Aorta (tissue), 5 donors: ENCODE results near the gene ZNF664. TPM values are rescaled to one million over a fixed set of nuclear protein-coding genes. Genes with fewer than 3 reads are reported as not detected.

ENCODE experiments used
- ATAC-seq: fragments of 200-7000 bp; cut with Tn5 transposase; one replicate; pipeline ENCODE4 v1.9.1; 2022; ENCODE audit warnings: moderate library complexity; ENCODE audit not compliant: low FRiP score
- DNase-seq, 2 donors: peaks; one replicate each; pipeline ENCODE4 v3.0.0-alpha.2; 2020
- H3K27ac ChIP-seq, 2 donors: one replicate each; pipeline ENCODE4 v1.5.1; 2013; ENCODE audit warnings: low read length in 2 of 2, mild to moderate bottlenecking in 2 of 2, moderate library complexity in 2 of 2, control low read depth in 1 of 2, inconsistent platforms in 1 of 2, low read depth in 1 of 2
- H3K27me3 ChIP-seq, 2 donors: one replicate each; pipeline ENCODE4 v1.6.1; 2013; ENCODE audit warnings: control low read depth in 1 of 2, low read length in 1 of 2, mild to moderate bottlenecking in 1 of 2, moderate library complexity in 1 of 2; ENCODE audit not compliant: insufficient read depth in 2 of 2, control insufficient read depth in 1 of 2
- H3K36me3 ChIP-seq, 2 donors: one replicate each; pipeline ENCODE4 v1.6.1; 2013; ENCODE audit warnings: control low read depth in 1 of 2, low read length in 1 of 2, mild to moderate bottlenecking in 1 of 2; ENCODE audit not compliant: insufficient read depth in 2 of 2, control insufficient read depth in 1 of 2
- H3K4me1 ChIP-seq, 2 donors: one replicate each; pipeline ENCODE4 v1.6.1; 2013; ENCODE audit warnings: low read length in 2 of 2, control low read depth in 1 of 2, mild to moderate bottlenecking in 1 of 2, moderate library complexity in 1 of 2; ENCODE audit not compliant: insufficient read depth in 2 of 2, control insufficient read depth in 1 of 2
- H3K4me3 ChIP-seq, 2 donors: one replicate each; pipeline ENCODE4 v1.5.1; 2013; ENCODE audit warnings: low read length in 2 of 2, control low read depth in 1 of 2, mild to moderate bottlenecking in 1 of 2
- H3K9me3 ChIP-seq: one replicate; pipeline ENCODE4 v1.6.1; 2013; ENCODE audit warnings: mild to moderate bottlenecking, low read length; ENCODE audit not compliant: control insufficient read depth
- WGBS, 2 donors: extraction: QIAGEN DNeasy Blood & Tissue Kit; methylation state at CpG; one replicate each; pipeline ENCODE4 v1.1.7; 2013; 5-methylcytosine and 5-hydroxymethylcytosine counted together
- intact Hi-C, 2 donors: fragments of 100-400 bp; cut with DNase I; formaldehyde crosslinking; loops; one replicate each; pipeline versions ENCODE4 v1.14.2 to v1.15.0; 2022
- polyA plus RNA-seq, 2 donors: library from polyadenylated mRNA; stranded (reverse); fragments of 200-250 nt; gene quantifications; one replicate each; pipeline ENCODE4 v1.2.3, GENCODE V29; 2013
- total RNA-seq, 2 donors: library from RNA; stranded (reverse); fragmentation: NEBNext Ultra II Directional; extraction: Animal tissue kit (Norgen Biotek cat#: 25700); gene quantifications; one replicate each; pipeline ENCODE4 v1.2.1, GENCODE V29; 2021
- donor health status: healthy with polysubstance abuse.
- donor health status: Bipolar disorder and iron deficiency.
- donor health status: DM: no; HTN: no; CAD: no.
- donor health status: DM: no; HTN: no; CAD: no.
- donor health status: DM: yes; HTN: yes; CAD: no.

The ZNF664 gene
- total and polyA plus RNA-seq, 4 donors, result 36.1 to 68.2 (median 58.5) TPM

GRCh38 chr12:124011435-124012115 is 38.6 kb downstream of the ZNF664 start:
- Histone ChIP-seq H3K27ac (no peak overlapping the region), H3K36me3 (peaks cover 0 to 10% of the 10 kb centered on the region in 2 donors), H3K9me3 (no peaks in the 10 kb centered on the region), H3K27me3 (no peaks in the 10 kb centered on the region), H3K4me1 (no peaks in the 10 kb centered on the region), H3K4me3 (no peak overlapping the region)
- ATAC-seq (no peak), DNase-seq (no peak)
- intact Hi-C loops, result no loop called here
- 87% methylated on average over 8 of the region's 8 CpGs for WGBS, 2 donors

DNA sequence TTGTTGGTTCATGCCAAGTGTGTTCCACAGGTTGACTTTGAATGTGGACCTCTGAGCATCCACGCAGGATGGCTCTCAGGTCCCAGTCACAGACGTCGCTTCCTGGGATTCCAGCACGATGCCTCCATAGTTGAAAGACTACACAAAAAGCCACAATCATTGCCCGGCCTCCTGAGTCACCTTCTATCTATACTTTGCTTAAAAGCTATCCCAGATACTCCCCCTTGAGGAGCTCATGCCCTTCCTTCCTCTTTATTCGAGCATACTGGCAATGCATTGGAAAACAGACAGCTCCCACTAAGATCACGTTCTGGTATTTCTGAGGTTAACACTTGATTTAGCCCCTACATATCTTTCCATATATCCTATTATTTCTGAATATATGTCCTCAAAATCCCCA is 40.1 kb downstream of the ZNF664 start:
- no peaks in the 10 kb centered on the region for H3K27me3 ChIP-seq
- H3K27ac ChIP-seq, result no peak overlapping the region
- 91 to 92% methylated on average over 7 of the region's 7 CpGs for WGBS, 2 donors
- H3K4me1 ChIP-seq, result no peaks in the 10 kb centered on the region
- no peak overlapping the region for H3K4me3 ChIP-seq
- H3K9me3 ChIP-seq, result no peaks in the 10 kb centered on the region
- ATAC-seq (no peak), DNase-seq (no peak)
- intact Hi-C loops, result no loop called here
- peaks cover 0 to 5% of the 10 kb centered on the region in 2 donors for H3K36me3 ChIP-seq

- no peak overlapping the region for H3K27ac ChIP-seq
- DNase-seq (no peak), ATAC-seq (no peak)
- no peak overlapping the region for H3K4me3 ChIP-seq
- no peaks in the 10 kb centered on the region for H3K4me1 ChIP-seq
- intact Hi-C loops, result no loop called here
- WGBS, 2 donors, result 82% methylated on average over 13 of the region's 13 CpGs
- no peaks in the 10 kb centered on the region for H3K9me3 ChIP-seq
- peaks cover 0 to 5% of the 10 kb centered on the region in 2 donors for H3K36me3 ChIP-seq
- H3K27me3 ChIP-seq, result no peaks in the 10 kb centered on the region
These were observed 42.8 kb downstream of the ZNF664 start for GRCh38 chr12:124015494-124016461.

GRCh38 chr12:124017064-124017463 is 44.0 kb downstream of the ZNF664 start:
- Histone ChIP-seq H3K36me3 (peaks cover 0 to 3% of the 10 kb centered on the region in 2 donors), H3K27ac (no peak overlapping the region), H3K4me1 (no peaks in the 10 kb centered on the region), H3K27me3 (no peaks in the 10 kb centered on the region), H3K9me3 (no peaks in the 10 kb centered on the region), H3K4me3 (no peak overlapping the region)
- WGBS, 2 donors, result 92 to 95% methylated on average over 2 of the region's 2 CpGs
- DNase-seq (no peak), ATAC-seq (no peak)
- intact Hi-C loops, result no loop called here

GRCh38 chr12:124018539-124018938 is 45.5 kb downstream of the ZNF664 start:
- H3K4me3 ChIP-seq, result no peak overlapping the region
- WGBS, 2 donors, result 86 to 90% methylated on average over 2 of the region's 2 CpGs
- H3K27me3 ChIP-seq, result no peaks in the 10 kb centered on the region
- no peak for ATAC-seq
- H3K9me3 ChIP-seq, result no peaks in the 10 kb centered on the region
- no peaks in the 10 kb centered on the region for H3K4me1 ChIP-seq
- H3K27ac ChIP-seq, result no peak overlapping the region
- no peak for DNase-seq
- peaks cover 0 to 3% of the 10 kb centered on the region in 2 donors for H3K36me3 ChIP-seq
- intact Hi-C loops, result no loop called here

GRCh38 chr12:124019115-124019514 is 46.1 kb downstream of the ZNF664 start:
- ATAC-seq (no peak), DNase-seq (no peak)
- intact Hi-C loops, result no loop called here
- H3K4me1 ChIP-seq, result no peaks in the 10 kb centered on the region
- H3K27ac ChIP-seq, result no peak overlapping the region
- no peaks in the 10 kb centered on the region for H3K27me3 ChIP-seq
- peaks cover 0 to 3% of the 10 kb centered on the region in 2 donors for H3K36me3 ChIP-seq
- no peaks in the 10 kb centered on the region for H3K9me3 ChIP-seq
- H3K4me3 ChIP-seq, result no peak overlapping the region

DNA sequence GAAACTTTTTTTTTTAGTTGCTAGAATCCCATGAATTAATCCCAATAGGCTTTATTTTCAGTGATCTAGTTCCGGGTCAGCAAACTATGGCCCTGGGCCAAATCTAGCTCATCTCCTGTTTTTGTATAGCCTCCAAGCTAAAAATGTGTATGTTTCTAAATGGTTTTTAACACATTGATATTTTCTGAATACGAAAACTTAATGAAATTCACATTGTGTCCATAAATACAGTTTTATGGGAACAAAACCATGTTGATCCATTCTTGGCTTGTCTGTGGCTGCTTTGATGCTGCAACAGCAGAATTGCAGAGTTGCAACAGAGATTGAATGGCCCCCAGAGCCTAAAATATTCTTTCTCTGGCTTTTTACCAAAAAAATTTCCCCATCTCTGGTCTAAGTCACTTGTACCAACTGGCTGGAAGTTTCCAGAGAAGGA is 47.5 kb downstream of the ZNF664 start:
- ATAC-seq (peak; percentile 47), DNase-seq (no peak)
- no peak overlapping the region for H3K27ac ChIP-seq

GRCh38 chr12:124021007-124021406 is 48.0 kb downstream of the ZNF664 start:
- peak; percentile 55 for ATAC-seq

More for the DNA sequence above, 47.5 kb downstream of the ZNF664 start:
- 90% methylated on average over 2 of the region's 2 CpGs for WGBS, 2 donors
- H3K4me3 ChIP-seq, result no peak overlapping the region
- intact Hi-C loops, result no loop called here
- H3K36me3 ChIP-seq, result no peaks in the 10 kb centered on the region
- H3K27me3 ChIP-seq, result no peaks in the 10 kb centered on the region
- peaks cover 0 to 2% of the 10 kb centered on the region in 2 donors for H3K4me1 ChIP-seq
- no peaks in the 10 kb centered on the region for H3K9me3 ChIP-seq

More at GRCh38 chr12:124021007-124021406, 48.0 kb downstream of the ZNF664 start:
- no peaks in the 10 kb centered on the region for H3K27me3 ChIP-seq
- WGBS, 2 donors, result 72 to 77% methylated on average over 3 of the region's 3 CpGs
- intact Hi-C loops, result no loop called here
- H3K9me3 ChIP-seq, result no peaks in the 10 kb centered on the region
- H3K36me3 ChIP-seq, result no peaks in the 10 kb centered on the region
- DNase-seq, result no peak
- no peak overlapping the region for H3K27ac ChIP-seq
- H3K4me3 ChIP-seq, result no peak overlapping the region
- peaks cover 0 to 2% of the 10 kb centered on the region in 2 donors for H3K4me1 ChIP-seq
